ENCODE data around the gene OR52E5. TPM values are rescaled to one million over a fixed set of nuclear protein-coding genes. Genes with fewer than 3 reads are reported as not detected.

The OR52E5 gene
- total and polyA plus RNA-seq, 2 experiments from 2014 or later, result not detected

- H3K36me3 ChIP-seq (ENCODE audit: low read depth), result no peaks in the 10 kb centered on the region
- no peaks in the 10 kb centered on the region for H4K20me1 ChIP-seq (ENCODE audit: insufficient read depth)
- H3F3A ChIP-seq (ENCODE audit: insufficient read depth), result no peaks in the 10 kb centered on the region
- H2AFZ ChIP-seq, result no peak overlapping the region
- H3K9me2 ChIP-seq (ENCODE audit: insufficient read depth), result no peaks in the 10 kb centered on the region
- H3K4me2 ChIP-seq (ENCODE audit: unreplicated experiment), result no peak overlapping the region
- no peaks in the 10 kb centered on the region for H3K9me3 ChIP-seq (ENCODE audit: low read depth)
- in situ Hi-C loops (cut with MboI), result no loop called here
- H3K27me3 ChIP-seq (replicated peaks; ENCODE audit: insufficient read depth), result no peaks in the 10 kb centered on the region
- no peak overlapping the region for H3K4me3 ChIP-seq
- no peak overlapping the region for H3K9ac ChIP-seq
- no peaks in the 10 kb centered on the region for H3K4me1 ChIP-seq (ENCODE audit: insufficient read depth)
- no peak for DNase-seq
- TF ChIP-seq EZH2 (IDR thresholded peaks at IDR 0.05; ENCODE audit: insufficient read depth, poor library complexity, severe bottlenecking) (no peak), EZH2phosphoT487 (IDR thresholded peaks at IDR 0.05; ENCODE audit: insufficient read depth, low read depth) (no peak)
- no peaks in the 10 kb centered on the region for H3K79me2 ChIP-seq (ENCODE audit: insufficient read depth)
- WGBS, 2 experiments (ENCODE audit: low coverage in 1 of 2, low lambda C conversion rate in 2 of 2, missing lambda C conversion rate in 2 of 2), result 33 to 38% methylated on average over 2 of the region's 2 CpGs
- H3K27ac ChIP-seq, result no peak overlapping the region
Observed at GRCh38 chr11:5865826-5866225, 27.2 kb upstream of the OR52E5 start.

- 8 to 12% methylated on average over 2 of the region's 2 CpGs for WGBS, 2 experiments (ENCODE audit: low coverage in 1 of 2, low lambda C conversion rate in 2 of 2, missing lambda C conversion rate in 2 of 2)
- no peaks in the 10 kb centered on the region for H3K36me3 ChIP-seq (ENCODE audit: low read depth)
- TF ChIP-seq EZH2phosphoT487 (IDR thresholded peaks at IDR 0.05; ENCODE audit: insufficient read depth, low read depth) (no peak), EZH2 (IDR thresholded peaks at IDR 0.05; ENCODE audit: insufficient read depth, poor library complexity, severe bottlenecking) (no peak)
- no peak for DNase-seq
- H3K9ac ChIP-seq, result no peak overlapping the region
- H3K27me3 ChIP-seq (replicated peaks; ENCODE audit: insufficient read depth), result no peaks in the 10 kb centered on the region
- in situ Hi-C loops (cut with MboI), result no loop called here
- H3K9me3 ChIP-seq (ENCODE audit: low read depth), result no peaks in the 10 kb centered on the region
- no peaks in the 10 kb centered on the region for H4K20me1 ChIP-seq (ENCODE audit: insufficient read depth)
- no peak overlapping the region for H3K27ac ChIP-seq
- no peak overlapping the region for H3K4me2 ChIP-seq (ENCODE audit: unreplicated experiment)
- no peaks in the 10 kb centered on the region for H3K4me1 ChIP-seq (ENCODE audit: insufficient read depth)
- H3K9me2 ChIP-seq (ENCODE audit: insufficient read depth), result no peaks in the 10 kb centered on the region
- H2AFZ ChIP-seq, result no peak overlapping the region
- no peaks in the 10 kb centered on the region for H3K79me2 ChIP-seq (ENCODE audit: insufficient read depth)
- no peaks in the 10 kb centered on the region for H3F3A ChIP-seq (ENCODE audit: insufficient read depth)
- no peak overlapping the region for H3K4me3 ChIP-seq
Observed at GRCh38 chr11:5878564-5878963, 14.4 kb upstream of the OR52E5 start.

- no peak for DNase-seq
- 23 to 28% methylated on average over 4 of the region's 4 CpGs for WGBS, 2 experiments (ENCODE audit: low coverage in 1 of 2, low lambda C conversion rate in 2 of 2, missing lambda C conversion rate in 2 of 2)
Observed at GRCh38 chr11:5880329-5880728, 12.7 kb upstream of the OR52E5 start, which contains the start of gene OR52E4. OR52E4 (plus strand) TSS chr11:5880629; CDS start chr11:5884293, 3,664 bp downstream.

GRCh38 chr11:5881756-5882155 lies 11.3 kb upstream of the OR52E5 start:
- no peak for TF ChIP-seq EZH2phosphoT487 (IDR thresholded peaks at IDR 0.05; ENCODE audit: insufficient read depth, low read depth)
- no peak for TF ChIP-seq EZH2 (IDR thresholded peaks at IDR 0.05; ENCODE audit: insufficient read depth, poor library complexity, severe bottlenecking)
- no peaks in the 10 kb centered on the region for H4K20me1 ChIP-seq (ENCODE audit: insufficient read depth)
- H2AFZ ChIP-seq, result no peak overlapping the region
- no peaks in the 10 kb centered on the region for H3K36me3 ChIP-seq (ENCODE audit: low read depth)
- H3K4me2 ChIP-seq (ENCODE audit: unreplicated experiment), result no peak overlapping the region
- no peaks in the 10 kb centered on the region for H3K79me2 ChIP-seq (ENCODE audit: insufficient read depth)
- no peaks in the 10 kb centered on the region for H3F3A ChIP-seq (ENCODE audit: insufficient read depth)
- in situ Hi-C loops (cut with MboI), result no loop called here
- no peaks in the 10 kb centered on the region for H3K4me1 ChIP-seq (ENCODE audit: insufficient read depth)
- no peak overlapping the region for H3K9ac ChIP-seq
- H3K9me2 ChIP-seq (ENCODE audit: insufficient read depth), result no peaks in the 10 kb centered on the region
- H3K27ac ChIP-seq, result no peak overlapping the region
- no peak overlapping the region for H3K4me3 ChIP-seq
- H3K9me3 ChIP-seq (ENCODE audit: low read depth), result no peaks in the 10 kb centered on the region
- no peak for DNase-seq
- H3K27me3 ChIP-seq (replicated peaks; ENCODE audit: insufficient read depth), result no peaks in the 10 kb centered on the region

More at GRCh38 chr11:5880329-5880728, 12.7 kb upstream of the OR52E5 start, which contains the start of gene OR52E4:
- TF ChIP-seq EZH2 (IDR thresholded peaks at IDR 0.05; ENCODE audit: insufficient read depth, poor library complexity, severe bottlenecking) (no peak), EZH2phosphoT487 (IDR thresholded peaks at IDR 0.05; ENCODE audit: insufficient read depth, low read depth) (no peak)
- in situ Hi-C loops (cut with MboI), result no loop called here
- no peaks in the 10 kb centered on the region for H3F3A ChIP-seq (ENCODE audit: insufficient read depth)
- H3K9me2 ChIP-seq (ENCODE audit: insufficient read depth), result no peaks in the 10 kb centered on the region
- H3K79me2 ChIP-seq (ENCODE audit: insufficient read depth), result no peaks in the 10 kb centered on the region
- no peak within 1 kb of the TSS for H3K27ac ChIP-seq
- H2AFZ ChIP-seq, result no peak within 1 kb of the TSS
- H3K4me3 ChIP-seq, result no peak within 1 kb of the TSS
- H3K27me3 ChIP-seq (replicated peaks; ENCODE audit: insufficient read depth), result no peaks in the 10 kb centered on the region
- H3K9me3 ChIP-seq (ENCODE audit: low read depth), result no peaks in the 10 kb centered on the region
- no peak within 1 kb of the TSS for H3K9ac ChIP-seq
- no peaks in the 10 kb centered on the region for H3K36me3 ChIP-seq (ENCODE audit: low read depth)
- no peak within 1 kb of the TSS for H3K4me2 ChIP-seq (ENCODE audit: unreplicated experiment)
- no peaks in the 10 kb centered on the region for H4K20me1 ChIP-seq (ENCODE audit: insufficient read depth)
- no peaks in the 10 kb centered on the region for H3K4me1 ChIP-seq (ENCODE audit: insufficient read depth)

GRCh38 chr11:5887172-5887571 lies 5.8 kb upstream of the OR52E5 start:
- in situ Hi-C loops (cut with MboI), result no loop called here
- DNase-seq, result no peak
- Histone ChIP-seq H3K9me3 (ENCODE audit: low read depth) (no peaks in the 10 kb centered on the region), H3K36me3 (ENCODE audit: low read depth) (no peaks in the 10 kb centered on the region), H3K79me2 (ENCODE audit: insufficient read depth) (no peaks in the 10 kb centered on the region), H3K4me1 (ENCODE audit: insufficient read depth) (no peaks in the 10 kb centered on the region), H3K27ac (no peak overlapping the region), H3K4me3 (no peak overlapping the region), H3K4me2 (ENCODE audit: unreplicated experiment) (no peak overlapping the region), H2AFZ (no peak overlapping the region), H3K27me3 (replicated peaks; ENCODE audit: insufficient read depth) (no peaks in the 10 kb centered on the region), H3K9ac (no peak overlapping the region), H3K9me2 (ENCODE audit: insufficient read depth) (no peaks in the 10 kb centered on the region), H4K20me1 (ENCODE audit: insufficient read depth) (no peaks in the 10 kb centered on the region), H3F3A (ENCODE audit: insufficient read depth) (no peaks in the 10 kb centered on the region)
- WGBS, 2 experiments (ENCODE audit: low coverage in 1 of 2, low lambda C conversion rate in 2 of 2, missing lambda C conversion rate in 2 of 2), result 10 to 14% methylated on average over 3 of the region's 3 CpGs
- no peak for TF ChIP-seq EZH2 (IDR thresholded peaks at IDR 0.05; ENCODE audit: insufficient read depth, poor library complexity, severe bottlenecking)
- TF ChIP-seq EZH2phosphoT487 (IDR thresholded peaks at IDR 0.05; ENCODE audit: insufficient read depth, low read depth), result no peak

Data from GM23248 (cell line).